ENCODE results near the gene PLEKHF1. TPM values are rescaled to one million over a fixed set of nuclear protein-coding genes. Genes with fewer than 3 reads are reported as not detected.
A peak's percentile ranks its signal among the peaks of the same experiment; 100 is the strongest.

PLEKHF1 gene
- total RNA-seq, 1 donor from 2014 or later = 39.9 TPM

DNA sequence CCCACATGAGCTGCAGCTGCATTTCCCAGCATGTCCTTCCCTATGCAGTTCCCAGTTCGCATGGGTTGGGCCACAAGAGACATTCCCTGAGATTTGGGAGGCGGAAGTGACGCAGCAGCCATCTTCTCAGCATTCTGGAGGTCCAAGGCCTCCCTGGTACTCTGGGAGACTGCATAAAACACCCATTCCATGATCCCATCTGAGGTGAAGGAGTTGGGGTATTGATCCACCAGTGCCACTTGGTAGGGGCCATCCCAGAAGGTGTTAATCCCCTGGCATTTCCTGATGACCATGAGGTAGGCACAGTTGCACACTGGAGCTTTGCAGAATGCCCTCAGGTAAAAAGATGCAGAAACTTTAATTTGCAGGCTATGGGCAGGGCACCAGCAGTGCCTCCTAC lies 33.8 kb upstream of the PLEKHF1 start:
- no peak for DNase-seq
- intact Hi-C loops (cut with DNase I) = no loop called here
- ATAC-seq (ENCODE audit: poor library complexity) = no peak

DNA sequence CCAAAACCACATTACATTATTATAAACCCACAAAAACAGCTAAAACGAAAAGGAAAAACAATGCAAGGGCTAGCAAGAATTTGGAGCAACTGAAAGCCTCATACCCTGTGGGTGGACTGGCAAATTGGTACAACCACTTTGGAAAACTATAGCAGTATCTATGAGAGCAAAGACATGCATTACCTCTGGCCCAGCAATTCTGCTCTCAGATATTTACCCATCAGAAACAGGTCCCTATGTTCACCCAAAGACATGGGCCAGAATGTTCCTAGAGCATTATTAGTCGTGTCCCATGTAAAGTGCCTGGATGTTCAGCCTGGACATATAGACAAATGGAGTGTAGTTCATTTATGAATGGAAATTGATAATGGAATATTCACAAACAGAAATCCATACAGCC lies 31.3 kb upstream of the PLEKHF1 start:
- ATAC-seq (ENCODE audit: poor library complexity) = no peak
- intact Hi-C loops (cut with DNase I) = no loop called here
- DNase-seq = no peak

DNA sequence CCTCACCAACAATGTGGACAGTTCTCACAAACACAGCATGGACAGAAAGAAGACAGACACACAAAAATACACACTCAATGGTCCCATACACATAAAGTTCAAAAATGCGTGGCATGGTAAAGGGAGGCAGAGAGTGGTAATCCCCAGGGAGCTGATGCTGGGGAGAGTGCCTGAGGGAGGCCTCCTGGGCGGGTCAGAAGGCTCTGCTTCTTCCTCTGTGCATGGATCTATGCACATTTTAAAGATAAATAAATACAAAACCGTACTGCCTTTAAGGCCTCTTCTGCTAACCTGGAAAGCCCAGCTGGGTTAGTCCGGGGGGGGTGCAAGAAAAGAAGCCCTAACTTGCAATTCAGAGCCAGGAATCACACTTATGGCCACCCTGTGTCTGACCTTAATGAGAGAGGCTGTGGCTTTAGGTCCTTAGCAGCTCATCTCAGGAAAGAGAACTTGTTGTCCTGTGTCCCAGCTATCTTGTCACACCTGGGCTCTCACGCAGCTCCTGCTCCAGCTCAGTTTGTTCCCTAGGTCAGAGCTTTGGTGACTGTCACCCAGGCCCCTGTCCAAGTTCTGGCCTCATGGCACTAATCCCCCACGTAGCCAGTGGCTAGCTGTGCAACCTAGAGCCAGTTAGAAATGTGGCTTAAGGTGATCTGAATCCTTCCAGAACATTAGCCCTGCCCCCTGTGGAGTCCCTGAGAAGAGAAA lies 30.7 kb upstream of the PLEKHF1 start:
- ATAC-seq (ENCODE audit: poor library complexity) = no peak
- intact Hi-C loops (cut with DNase I) = no loop called here

DNA sequence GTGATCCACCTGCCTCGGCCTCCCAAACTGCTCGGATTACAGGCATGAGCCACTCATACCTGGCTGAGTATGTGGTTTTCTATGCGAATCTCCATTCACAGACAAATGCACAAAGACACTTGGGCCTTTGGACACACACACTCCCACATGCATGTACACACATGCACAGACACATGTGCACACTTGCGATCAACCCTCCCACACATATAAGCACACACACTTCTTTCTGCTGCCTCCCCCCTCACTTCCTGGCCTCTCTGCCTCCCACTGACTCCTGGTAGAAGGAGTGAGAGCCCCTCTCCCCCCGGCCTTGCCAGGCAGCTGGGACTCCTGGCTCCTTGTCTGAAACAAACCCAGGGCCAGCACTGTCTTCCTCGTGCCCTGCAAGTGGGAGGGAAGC lies 29.3 kb upstream of the PLEKHF1 start:
- ATAC-seq (ENCODE audit: poor library complexity) (no peak), DNase-seq (no peak)
- intact Hi-C loops (cut with DNase I) = no loop called here

More for the DNA sequence above, 30.7 kb upstream of the PLEKHF1 start:
- no peak for DNase-seq

DNA sequence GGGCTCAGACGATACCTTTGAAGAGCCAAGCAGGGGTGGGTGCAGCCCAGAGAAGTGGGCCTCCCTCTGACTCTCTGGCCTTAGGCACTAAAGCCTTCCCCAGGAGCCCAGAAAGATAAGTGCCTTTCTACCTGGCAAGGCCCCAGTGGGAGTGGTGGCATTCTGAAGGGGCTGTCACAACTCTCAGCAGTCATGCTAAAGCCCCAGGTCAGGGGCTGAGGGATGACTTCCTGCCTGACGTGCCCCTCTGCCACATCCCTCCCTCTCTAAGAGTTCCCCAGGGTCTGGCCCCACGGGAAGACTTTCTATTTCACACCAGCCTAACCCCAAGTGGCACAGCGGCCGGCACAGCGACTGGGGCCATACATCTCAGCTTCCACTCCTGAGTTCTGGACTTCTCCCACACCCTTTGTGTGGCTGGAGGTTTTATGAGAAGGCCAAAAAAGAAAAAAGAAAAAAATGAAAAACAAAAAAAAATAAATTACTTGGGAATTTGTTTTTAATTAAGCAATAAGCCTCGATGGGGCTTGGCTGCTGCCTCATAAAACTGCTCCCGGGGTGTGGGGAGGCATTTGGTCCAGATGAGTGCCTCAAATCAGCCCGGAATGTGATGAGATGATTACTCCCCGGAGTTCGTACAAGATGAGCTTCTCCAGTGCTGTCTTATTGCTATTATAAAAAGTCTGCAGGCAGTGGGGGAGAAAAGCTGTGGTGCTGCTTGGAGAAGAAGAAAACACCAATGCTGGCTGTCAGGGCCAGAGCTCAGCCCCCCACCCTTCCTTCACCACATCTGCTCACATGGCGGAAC lies 28.5 kb upstream of the PLEKHF1 start:
- intact Hi-C loops (cut with DNase I) = no loop called here
- ATAC-seq (ENCODE audit: poor library complexity) (no peak), DNase-seq (no peak)

DNA sequence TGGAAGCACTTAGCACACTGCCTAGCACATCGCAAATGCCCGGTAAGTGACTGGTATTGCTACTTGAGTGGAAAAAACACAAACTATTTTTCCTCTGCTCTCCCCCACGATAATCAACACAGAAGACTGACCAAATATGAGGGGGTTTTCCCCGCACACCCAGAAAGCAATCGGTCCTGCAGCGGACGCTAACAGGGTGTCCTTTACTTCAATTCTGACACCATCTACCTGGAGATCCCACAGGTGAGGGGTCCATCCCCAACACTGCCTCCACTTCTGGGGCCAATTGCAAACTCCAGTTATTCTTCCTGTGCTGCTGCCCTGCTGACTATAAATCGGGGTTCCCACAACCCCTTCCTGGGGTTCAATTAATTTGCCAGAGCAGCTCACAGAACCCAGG lies 26.2 kb upstream of the PLEKHF1 start:
- ATAC-seq (ENCODE audit: poor library complexity) (no peak), DNase-seq (no peak)
- intact Hi-C loops (cut with DNase I) = no loop called here

DNA sequence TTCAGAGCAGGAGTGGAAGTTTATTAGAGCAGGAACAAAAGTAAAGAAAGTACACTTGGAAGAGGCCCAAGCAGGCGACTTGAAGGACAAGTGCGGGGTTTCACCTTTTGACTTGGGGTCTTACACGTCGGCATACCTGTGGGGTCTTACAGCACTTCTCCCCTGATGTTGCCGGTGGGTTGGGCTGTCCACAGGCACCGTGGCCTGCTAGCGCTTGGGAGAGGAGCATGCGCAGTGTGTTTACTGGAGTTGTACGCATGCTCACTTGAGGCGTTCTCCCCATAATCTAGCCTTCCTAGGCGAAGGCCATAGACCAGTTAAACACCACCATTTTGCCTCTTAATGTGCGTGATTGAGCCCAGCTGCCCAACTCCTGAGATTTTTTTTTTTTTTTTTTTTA lies 25.0 kb upstream of the PLEKHF1 start:
- intact Hi-C loops (cut with DNase I) = no loop called here
- no peak for ATAC-seq (ENCODE audit: poor library complexity)
- DNase-seq = no peak

DNA sequence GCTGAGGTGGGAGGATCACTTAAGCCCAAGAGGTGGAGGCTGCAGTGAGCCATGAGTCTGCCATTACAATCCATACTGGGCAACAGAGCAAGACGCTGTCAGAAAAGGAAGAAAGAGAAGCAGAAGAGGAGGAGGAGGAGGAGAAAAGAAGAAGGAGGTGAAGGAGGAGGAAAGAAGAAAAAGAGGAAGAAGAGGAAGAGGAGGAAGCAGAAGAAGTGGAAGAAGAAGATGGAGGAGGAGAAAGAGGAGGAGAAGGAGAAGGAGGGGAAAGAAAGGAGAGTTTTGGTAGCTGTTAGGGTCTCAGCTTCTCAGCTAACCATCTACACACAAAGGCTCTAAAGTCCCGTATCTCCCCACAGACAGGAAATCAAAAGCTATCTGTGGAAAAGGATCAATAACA lies 23.7 kb upstream of the PLEKHF1 start:
- DNase-seq (no peak), ATAC-seq (ENCODE audit: poor library complexity) (no peak)
- intact Hi-C loops (cut with DNase I) = no loop called here

DNA sequence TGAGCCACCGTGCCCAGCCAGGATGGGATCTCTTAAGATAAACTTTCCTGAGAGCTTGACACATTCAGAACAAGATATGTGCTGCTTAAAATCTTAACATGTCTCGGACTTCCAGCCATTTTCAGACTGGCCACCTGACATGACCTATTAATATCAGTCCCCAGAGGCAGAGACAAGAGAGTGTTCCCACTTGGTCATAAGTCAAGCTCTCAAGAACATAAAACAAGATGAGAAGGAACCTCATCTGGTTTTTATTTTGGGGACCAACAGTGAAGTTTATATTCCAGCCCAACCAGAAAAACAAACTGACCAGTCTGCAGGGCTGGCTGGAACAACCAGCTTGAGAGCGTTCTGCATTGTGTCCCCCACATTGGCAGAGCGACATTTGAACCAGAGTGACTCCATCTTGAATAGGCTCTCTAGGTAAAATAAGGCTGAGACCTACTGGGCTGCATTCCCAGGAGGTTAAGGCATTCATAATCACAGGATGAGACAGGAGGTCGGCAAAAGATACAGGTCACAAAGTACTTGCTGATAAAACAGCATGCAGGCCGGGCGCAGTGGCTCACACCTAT lies 21.8 kb upstream of the PLEKHF1 start:
- DNase-seq (no peak), ATAC-seq (ENCODE audit: poor library complexity) (peak; percentile 21)
- intact Hi-C loops (cut with DNase I) = no loop called here

DNA sequence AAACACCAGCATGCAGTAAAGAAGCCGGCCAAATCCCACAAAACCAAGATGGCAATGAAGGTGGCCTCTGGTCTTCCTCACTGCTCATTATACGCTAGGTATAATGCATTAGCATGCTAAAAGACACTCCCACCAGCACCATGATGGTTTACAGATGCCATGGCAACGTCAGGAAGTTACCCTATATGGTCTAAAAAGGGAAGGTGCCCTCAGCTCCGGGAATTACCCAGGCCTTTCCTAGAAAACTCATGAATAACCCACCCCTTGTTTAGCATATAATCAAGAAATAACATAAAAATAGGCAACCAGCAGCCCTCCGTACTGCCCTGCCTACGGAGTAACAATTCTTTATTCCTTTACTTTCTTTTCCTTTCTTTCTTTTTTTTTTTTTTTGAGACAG lies 21.1 kb upstream of the PLEKHF1 start:
- no peak for ATAC-seq (ENCODE audit: poor library complexity)
- intact Hi-C loops (cut with DNase I) = no loop called here
- no peak for DNase-seq

DNA sequence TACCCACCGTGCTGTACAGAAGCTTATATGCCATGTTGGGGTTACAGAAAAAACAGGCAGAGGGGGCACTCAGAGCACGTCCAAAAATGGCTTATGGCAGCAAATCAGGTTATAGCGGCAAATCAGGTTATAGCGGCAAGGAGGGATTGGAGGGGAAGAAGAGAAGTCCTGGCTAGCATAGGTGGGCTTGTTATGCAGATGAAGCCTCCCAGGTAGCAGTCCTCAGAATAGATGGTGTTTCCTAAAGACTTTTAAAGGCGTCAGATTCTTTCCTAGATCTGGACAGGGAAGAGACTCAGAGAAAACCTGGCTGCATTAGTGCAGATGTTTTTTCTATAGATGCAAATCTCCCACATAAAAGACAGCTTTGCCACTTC lies 19.8 kb upstream of the PLEKHF1 start:
- intact Hi-C loops (cut with DNase I) = no loop called here
- ATAC-seq (ENCODE audit: poor library complexity) (peak; percentile 21), DNase-seq (no peak)

DNA sequence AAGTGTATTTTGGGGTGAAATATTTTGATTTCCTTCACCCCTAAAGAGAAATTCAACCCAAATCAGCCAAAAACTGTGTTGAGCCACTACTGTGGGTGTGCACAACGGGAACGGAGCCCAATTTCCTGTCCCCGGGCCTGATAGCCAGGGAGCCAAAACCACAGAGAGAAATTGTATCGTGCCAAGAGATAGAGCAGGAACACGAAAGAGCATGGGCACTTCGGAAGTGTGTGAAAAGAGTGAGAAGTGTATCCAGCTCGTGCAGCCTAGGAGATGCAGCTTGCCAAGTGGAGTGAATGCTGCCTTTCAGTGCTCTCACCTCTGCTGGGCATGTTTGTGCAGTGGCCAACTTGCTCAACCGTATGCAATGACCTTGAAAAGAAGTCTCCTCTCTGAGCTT lies 19.4 kb upstream of the PLEKHF1 start:
- intact Hi-C loops (cut with DNase I) = no loop called here
- peak; percentile 92 for ATAC-seq (ENCODE audit: poor library complexity)
- peak; percentile 74 for DNase-seq

DNA sequence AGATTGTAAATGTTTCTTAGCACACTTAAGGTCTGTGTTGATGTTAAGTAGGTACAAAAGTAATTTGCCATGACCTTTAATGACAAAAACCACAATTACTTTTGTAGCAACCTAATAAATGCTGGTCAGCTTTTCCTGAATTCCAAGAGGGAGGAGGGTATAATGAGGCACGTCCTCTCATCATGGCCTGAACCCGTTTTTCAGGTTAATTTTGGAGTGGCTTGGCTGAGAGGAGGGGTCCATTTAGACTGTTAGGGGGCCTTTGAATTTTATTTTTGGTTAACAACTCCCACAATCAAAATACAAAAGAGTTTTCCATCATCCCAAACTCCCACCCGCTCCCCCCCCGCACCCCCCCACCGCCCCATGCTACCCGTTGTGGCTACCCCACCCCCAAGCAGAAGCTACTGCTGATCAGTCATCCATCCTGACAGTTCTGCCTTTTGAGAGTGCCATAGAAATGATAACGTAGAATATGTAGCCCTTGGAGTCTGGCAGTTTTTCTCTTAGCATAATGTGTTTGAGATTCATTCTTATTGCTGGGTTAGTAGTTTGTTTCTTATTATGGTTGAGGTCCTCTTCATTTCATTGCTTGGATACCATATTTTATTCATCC lies 14.4 kb upstream of the PLEKHF1 start:
- ATAC-seq (ENCODE audit: poor library complexity) (no peak), DNase-seq (no peak)
- intact Hi-C loops (cut with DNase I) = no loop called here

DNA sequence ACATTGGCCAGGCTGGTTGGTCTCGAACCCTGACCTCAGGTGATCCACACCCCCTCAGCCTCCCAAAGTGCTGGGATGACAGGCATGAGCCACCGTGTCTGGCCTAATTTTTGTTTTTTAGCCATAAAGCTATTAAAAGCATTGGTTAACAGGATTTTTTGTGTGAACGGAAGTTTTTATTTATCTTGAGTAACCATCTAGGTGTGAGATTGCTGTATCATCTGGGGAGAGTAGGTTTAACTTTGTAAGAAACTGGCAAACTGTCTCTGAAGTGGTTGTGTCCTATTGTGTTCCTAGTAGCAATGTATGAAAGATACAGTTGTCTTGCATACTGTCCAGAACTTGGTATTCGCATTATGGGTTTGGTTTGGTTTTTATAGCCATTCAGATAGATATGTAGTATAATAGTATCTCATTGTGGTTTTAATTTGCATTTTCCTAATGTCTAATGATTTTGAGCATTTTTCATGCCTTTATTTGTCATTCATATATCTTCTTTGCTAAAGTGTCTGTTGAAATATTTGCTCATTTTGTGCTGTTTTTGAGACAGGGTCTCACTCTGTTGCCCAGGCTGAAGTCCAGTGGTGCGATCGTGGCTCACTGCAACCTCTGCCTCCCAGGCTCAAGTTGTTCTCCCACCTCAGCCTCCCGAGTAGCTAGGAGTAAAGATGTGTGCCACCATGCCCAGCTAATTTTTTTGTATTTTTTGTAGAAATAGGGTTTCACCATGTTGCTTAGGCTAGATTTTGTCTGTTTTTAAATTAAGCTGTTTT lies 13.5 kb upstream of the PLEKHF1 start:
- DNase-seq (no peak), ATAC-seq (ENCODE audit: poor library complexity) (no peak)
- intact Hi-C loops (cut with DNase I) = no loop called here

DNA sequence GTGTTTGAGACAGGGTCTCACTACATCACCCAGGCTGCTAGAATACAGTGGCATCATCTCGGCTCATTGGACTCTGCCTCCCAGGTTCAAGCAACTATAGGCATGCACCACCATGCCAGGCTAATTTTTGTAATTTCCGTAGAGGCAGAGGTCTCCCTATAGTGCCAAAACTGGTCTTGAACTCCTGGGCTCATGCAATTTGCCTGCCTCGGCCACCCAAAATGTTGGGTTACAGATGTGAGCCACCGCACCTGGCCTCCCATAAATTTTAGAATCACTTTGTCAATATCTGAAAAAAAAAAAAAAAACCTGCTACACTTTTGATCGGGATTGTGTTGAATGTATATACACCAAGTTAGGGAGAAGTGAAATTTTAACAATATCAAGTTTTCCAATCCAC lies 11.9 kb upstream of the PLEKHF1 start:
- intact Hi-C loops (cut with DNase I) = no loop called here
- ATAC-seq (ENCODE audit: poor library complexity) (no peak), DNase-seq (no peak)

DNA sequence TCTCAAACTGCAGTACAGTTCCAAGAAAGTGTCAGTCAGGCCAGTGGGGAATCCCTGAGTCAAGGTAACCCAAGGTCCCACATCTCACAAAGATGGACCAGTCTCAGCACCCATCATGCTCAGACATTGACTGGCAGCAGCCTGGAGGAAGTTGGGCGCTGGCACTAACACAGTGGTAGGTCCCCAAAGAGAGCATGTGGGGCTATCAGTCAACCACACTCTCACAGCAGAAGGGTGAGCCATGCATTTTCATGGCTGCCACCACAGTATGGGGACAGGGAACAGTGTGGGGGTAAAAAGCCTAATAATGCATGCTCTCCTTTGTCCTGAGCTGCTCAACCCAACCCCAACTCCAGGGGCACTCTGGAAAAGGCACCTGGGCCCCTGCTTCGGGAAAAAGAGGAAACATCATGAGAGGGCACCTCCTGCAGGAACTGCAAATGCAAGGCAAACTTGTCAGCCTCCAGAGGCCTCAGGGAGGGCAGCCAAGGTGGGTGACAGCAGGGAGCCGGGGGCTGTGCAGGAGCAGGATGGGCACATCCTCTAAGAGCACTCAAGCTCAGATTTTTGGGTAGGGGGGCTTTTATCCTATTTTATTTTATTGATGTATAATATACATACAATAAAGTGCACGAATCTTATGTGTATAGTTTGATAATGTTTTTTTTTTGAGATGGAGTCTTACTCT lies 9.5 kb upstream of the PLEKHF1 start:
- DNase-seq (no peak), ATAC-seq (ENCODE audit: poor library complexity) (no peak)
- intact Hi-C loops (cut with DNase I) = no loop called here

DNA sequence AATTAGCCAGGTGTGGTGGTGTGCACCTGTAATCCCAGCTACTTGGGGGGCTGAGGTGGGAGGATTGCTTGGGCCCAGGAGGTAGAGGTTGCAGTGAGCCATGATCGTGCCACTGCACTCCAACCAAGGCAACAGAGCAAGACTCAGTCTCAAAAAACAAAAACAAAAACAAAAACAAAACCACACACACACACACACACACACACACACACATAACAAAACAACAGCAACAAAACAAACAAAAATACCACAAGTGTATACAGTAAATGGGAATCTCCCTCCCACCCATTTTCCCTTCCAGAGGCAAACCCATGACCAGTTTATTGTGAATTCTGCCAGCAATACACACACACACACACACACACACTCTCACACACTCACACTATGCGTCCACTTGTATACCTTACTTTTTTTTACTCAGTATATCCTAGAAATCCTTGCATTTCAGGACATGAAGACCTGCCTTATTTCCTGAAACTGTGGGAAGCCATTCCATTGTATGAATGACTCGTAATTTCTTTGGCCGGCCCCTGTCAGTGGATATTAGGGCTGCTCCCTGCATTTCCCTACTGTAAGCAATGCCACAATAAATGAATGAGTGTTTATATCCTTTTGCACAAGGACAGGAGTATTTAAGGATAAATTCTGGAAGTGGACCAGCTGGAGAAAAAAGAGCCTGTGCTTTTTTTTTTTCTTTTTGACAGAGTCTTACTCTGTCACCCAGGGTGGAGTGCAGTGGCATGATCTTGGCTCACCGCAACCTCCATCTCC lies 6.9 kb upstream of the PLEKHF1 start:
- DNase-seq (no peak), ATAC-seq (ENCODE audit: poor library complexity) (no peak)
- intact Hi-C loops (cut with DNase I) = no loop called here

DNA sequence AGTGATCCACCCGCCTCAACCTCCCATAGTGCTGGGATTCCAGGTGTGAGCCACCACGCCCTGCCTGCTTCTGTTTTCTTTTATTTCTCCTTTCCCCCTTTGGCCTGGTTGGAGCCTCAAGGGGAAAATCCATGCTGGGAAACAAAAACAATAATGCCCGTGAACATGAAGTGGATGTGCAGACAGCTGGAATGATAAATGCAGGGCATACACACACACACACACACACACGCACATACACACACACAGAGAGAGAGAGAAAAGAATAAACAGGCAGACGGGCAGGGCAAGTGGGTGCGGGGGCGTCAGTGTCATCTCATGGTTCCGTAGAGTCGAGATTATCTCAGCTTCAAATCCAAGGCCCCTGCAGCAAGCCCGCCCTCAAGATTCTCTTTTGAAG lies 4.4 kb upstream of the PLEKHF1 start:
- intact Hi-C loops (cut with DNase I) = loop anchor here (5.0 kb wide), 2 partner anchors 49 to 56 kb away; partner anchors contain the start of gene C19orf12

More for the DNA sequence above, 4.4 kb upstream of the PLEKHF1 start:
- DNase-seq (no peak), ATAC-seq (ENCODE audit: poor library complexity) (no peak)
